ENCODE measurements around the gene ZFAND3.

- TF ChIP-seq ZNF274 (IDR thresholded peaks at IDR 0.05; ENCODE audit: low read depth, low read length): no peak
- no peak for TF ChIP-seq CTCF (IDR thresholded peaks at IDR 0.05 in 2 of 3, conservative IDR thresholded peaks at IDR 0.05 in 1 of 3; ENCODE audit: borderline replicate concordance in 1 of 3, insufficient read depth in 1 of 3, low read depth in 2 of 3, low read length in 2 of 3)
- no peak for TF ChIP-seq POLR2A (IDR thresholded peaks at IDR 0.05; ENCODE audit: borderline replicate concordance, extremely low read depth, insufficient read depth, insufficient read length)
- no peak for TF ChIP-seq ZBTB33 (IDR thresholded peaks at IDR 0.05; ENCODE audit: extremely low read depth, insufficient replicate concordance, low read length)
- TF ChIP-seq RAD21 (IDR thresholded peaks at IDR 0.05; ENCODE audit: low read depth): no peak
- TF ChIP-seq EZH2 (IDR thresholded peaks at IDR 0.05): no peak
- TF ChIP-seq POLR2AphosphoS5 (IDR thresholded peaks at IDR 0.05; ENCODE audit: low read depth, low read length): no peak
- no peak for TF ChIP-seq TCF7L2 (IDR thresholded peaks at IDR 0.05; ENCODE audit: borderline replicate concordance, extremely low read depth, insufficient read depth, insufficient read length)
- TF ChIP-seq REST (IDR thresholded peaks at IDR 0.05; ENCODE audit: low read depth): no peak
- TF ChIP-seq ZFX (IDR thresholded peaks at IDR 0.05): no peak
- no peak for TF ChIP-seq SP1 (IDR thresholded peaks at IDR 0.05; ENCODE audit: low read depth)
- no peak for TF ChIP-seq FOSL1 (IDR thresholded peaks at IDR 0.05; ENCODE audit: low read depth)
These were observed 25.7 kb downstream of the ZFAND3 start for GRCh38 chr6:37845026-37845911.
